GM18511 (cell line): ENCODE measurements around the gene MED4.

Experiments
- ATAC-seq: cut with Tn5 transposase; IDR thresholded peaks from one replicate; pipeline ENCODE4 v1.9.1; 2021; ENCODE audit warnings: mild to moderate bottlenecking, moderate library complexity; ENCODE audit not compliant: unreplicated experiment

The MED4 gene

GRCh38 chr13:48094781-48095502 lies at the start of gene MED4:
TSS of gene MED4 (minus strand) at chr13:48095104. CDS start at chr13:48095078, 26 bp downstream.
- ATAC-seq = peak; percentile 93

GRCh38 chr13:48144413-48145035 lies 49.6 kb upstream of the MED4 start:
- no peak for ATAC-seq

GRCh38 chr13:48142436-48142835 lies 47.5 kb upstream of the MED4 start:
- ATAC-seq = peak; percentile 99

- no peak for ATAC-seq
Observed at GRCh38 chr13:48138270-48138669, 43.4 kb upstream of the MED4 start.

GRCh38 chr13:48132961-48133360 lies 38.1 kb upstream of the MED4 start:
- ATAC-seq = no peak

- no peak for ATAC-seq
Observed at GRCh38 chr13:48131533-48131932, 36.6 kb upstream of the MED4 start.

- ATAC-seq = peak; percentile 62
Observed at GRCh38 chr13:48126944-48127830, 32.3 kb upstream of the MED4 start.

- no peak for ATAC-seq
Observed at GRCh38 chr13:48125794-48126228, 30.9 kb upstream of the MED4 start.

- no peak for ATAC-seq
Observed at GRCh38 chr13:48123812-48124211, 28.9 kb upstream of the MED4 start.

GRCh38 chr13:48121733-48122132 lies 26.8 kb upstream of the MED4 start:
- no peak for ATAC-seq

- no peak for ATAC-seq
Observed at GRCh38 chr13:48120241-48120640, 25.3 kb upstream of the MED4 start.

- ATAC-seq = no peak
Observed at GRCh38 chr13:48118030-48118429, 23.1 kb upstream of the MED4 start.

GRCh38 chr13:48116808-48117207 lies 21.9 kb upstream of the MED4 start:
- no peak for ATAC-seq

- ATAC-seq = no peak
Observed at GRCh38 chr13:48113756-48114130, 18.8 kb upstream of the MED4 start.

- ATAC-seq = no peak
Observed at GRCh38 chr13:48112896-48113755, 18.2 kb upstream of the MED4 start.

GRCh38 chr13:48110931-48111721 lies 16.2 kb upstream of the MED4 start:
- no peak for ATAC-seq

GRCh38 chr13:48110132-48110868 lies 15.4 kb upstream of the MED4 start:
- ATAC-seq = no peak

GRCh38 chr13:48108106-48108505 lies 13.2 kb upstream of the MED4 start:
- ATAC-seq = no peak

GRCh38 chr13:48097793-48098192 lies 2.9 kb upstream of the MED4 start:
- ATAC-seq = no peak
